DND-41 (cell line): ENCODE measurements around the gene INKA2.

ENCODE experiments used
- CTCF ChIP-seq: IDR thresholded peaks from 2 replicates; pipeline ENCODE4 v1.5.1; 2012; ENCODE audit warnings: borderline replicate concordance, low read length, moderate library complexity, mild to moderate bottlenecking; ENCODE audit not compliant: poor library complexity, severe bottlenecking; ENCODE audit errors: extremely low read depth
- EZH2 ChIP-seq: IDR thresholded peaks from 3 replicates; pipeline ENCODE4 v1.6.1; 2012; ENCODE audit warnings: borderline replicate concordance, low read depth, mild to moderate bottlenecking, moderate library complexity, low read length, inconsistent platforms; ENCODE audit not compliant: severe bottlenecking

- TF ChIP-seq CTCF, result no peak
- TF ChIP-seq EZH2, result no peak
These were observed 38.1 kb upstream of the INKA2 start for GRCh38 chr1:111777301-111777700.
